HEK293 (cell line): ENCODE measurements around the gene PRPF6.

ENCODE experiments used
- CTCF ChIA-PET: fragments of 350-600 bp; formaldehyde crosslinking; extraction: SDS; loops from one replicate; lab custom pipeline; 2021; ENCODE audit warnings: antibody characterized with exemption; lab: Yijun Ruan, JAX
- POLR2A ChIA-PET: fragments of 300-600 bp; formaldehyde crosslinking; extraction: SDS; loops from one replicate; lab custom pipeline; 2020; ENCODE audit warnings: antibody characterized with exemption, inconsistent platforms; lab: Yijun Ruan, JAX
- H3K27ac ChIP-seq: fragments of 200-500 bp; sonication (Bioruptor generic); 2 replicates; pipeline ENCODE4 v1.5.1; 2014; ENCODE audit warnings: low read depth, low read length, control low read depth, inconsistent platforms; ENCODE audit errors: extremely low read depth
- H3K36me3 ChIP-seq, 2 experiments: fragments of 200-500 bp in 1 of 2; sonication (Bioruptor generic) in 1 of 2; 1 replicate in 1 of 2; 2 replicates in 1 of 2; pipeline ENCODE4 v1.5.1; 2014 to 2017; ENCODE audit warnings: inconsistent platforms in 2 of 2, low read length in 2 of 2; ENCODE audit not compliant: control insufficient read depth in 2 of 2, insufficient read depth in 1 of 2
- H3K4me1 ChIP-seq: fragments of 200-500 bp; sonication (Bioruptor generic); 2 replicates; pipeline ENCODE4 v1.5.1; 2014; ENCODE audit warnings: mild to moderate bottlenecking, low read length, inconsistent platforms; ENCODE audit not compliant: control insufficient read depth, insufficient read depth
- H3K4me3 ChIP-seq: 2 replicates; pipeline ENCODE4 v1.5.1; 2011; ENCODE audit warnings: low read depth, mild to moderate bottlenecking, control low read depth, low read length, moderate library complexity
- H3K9me3 ChIP-seq: fragments of 200-500 bp; sonication (Bioruptor generic); 2 replicates; pipeline ENCODE4 v1.5.1; 2014; ENCODE audit warnings: low read depth, low read length, inconsistent platforms; ENCODE audit not compliant: control insufficient read depth, insufficient read depth
- FEZF1 ChIP-seq: fragments of 450-650 bp; formaldehyde crosslinking; IDR thresholded peaks from 2 replicates; pipeline ENCODE4 v1.5.1; 2016; ENCODE audit warnings: missing biosample characterization, missing genetic modification characterization
- KLF1 ChIP-seq: fragments of 450-650 bp; formaldehyde crosslinking; IDR thresholded peaks from 2 replicates; pipeline ENCODE4 v1.5.1; 2016; ENCODE audit warnings: missing biosample characterization, missing genetic modification characterization
- PRDM10 ChIP-seq: fragments of 450-650 bp; formaldehyde crosslinking; IDR thresholded peaks from 2 replicates; pipeline ENCODE4 v1.5.1; 2016; ENCODE audit warnings: missing biosample characterization, missing genetic modification characterization
- PRDM2 ChIP-seq: fragments of 450-650 bp; formaldehyde crosslinking; IDR thresholded peaks from 2 replicates; pipeline ENCODE4 v1.5.1; 2016; ENCODE audit warnings: missing biosample characterization, missing genetic modification characterization, borderline replicate concordance
- SP3 ChIP-seq: fragments of 450-650 bp; formaldehyde crosslinking; IDR thresholded peaks from 2 replicates; pipeline ENCODE4 v1.5.1; 2016; ENCODE audit warnings: missing biosample characterization, missing genetic modification characterization
- TCF7L2 ChIP-seq: IDR thresholded peaks from 2 replicates; pipeline ENCODE4 v1.6.1; 2011; ENCODE audit warnings: low read depth, mild to moderate bottlenecking, inconsistent platforms, low read length, moderate library complexity, borderline replicate concordance
- ZBTB49 ChIP-seq: fragments of 450-650 bp; formaldehyde crosslinking; IDR thresholded peaks from 2 replicates; pipeline ENCODE4 v1.5.1; 2016; ENCODE audit warnings: missing biosample characterization, missing genetic modification characterization, low read depth
- ZBTB8A ChIP-seq: fragments of 450-650 bp; formaldehyde crosslinking; IDR thresholded peaks from 2 replicates; pipeline ENCODE4 v1.5.1; 2016; ENCODE audit warnings: missing biosample characterization, missing genetic modification characterization
- ZNF146 ChIP-seq: fragments of 450-650 bp; formaldehyde crosslinking; IDR thresholded peaks from 2 replicates; pipeline ENCODE4 v1.5.1; 2016; ENCODE audit warnings: missing biosample characterization, missing genetic modification characterization
- ZNF169 ChIP-seq: fragments of 450-650 bp; formaldehyde crosslinking; IDR thresholded peaks from 2 replicates; pipeline ENCODE4 v1.5.1; 2016; ENCODE audit warnings: missing biosample characterization, missing genetic modification characterization
- ZNF266 ChIP-seq: fragments of 450-650 bp; formaldehyde crosslinking; IDR thresholded peaks from 2 replicates; pipeline ENCODE4 v1.5.1; 2016; ENCODE audit warnings: missing biosample characterization, missing genetic modification characterization, low read depth
- ZNF501 ChIP-seq: fragments of 450-650 bp; formaldehyde crosslinking; IDR thresholded peaks from 2 replicates; pipeline ENCODE4 v1.5.1; 2016; ENCODE audit warnings: missing biosample characterization, missing genetic modification characterization
- ZNF513 ChIP-seq: fragments of 450-650 bp; IDR thresholded peaks from 2 replicates; pipeline ENCODE4 v1.5.1; 2018; ENCODE audit warnings: missing biosample characterization, missing genetic modification characterization
- ZNF558 ChIP-seq: fragments of 450-650 bp; formaldehyde crosslinking; IDR thresholded peaks from 2 replicates; pipeline ENCODE4 v1.5.1; 2016; ENCODE audit warnings: missing biosample characterization, missing genetic modification characterization
- ZNF629 ChIP-seq: fragments of 450-650 bp; formaldehyde crosslinking; IDR thresholded peaks from 2 replicates; pipeline ENCODE4 v1.5.1; 2017; ENCODE audit warnings: missing biosample characterization, missing genetic modification characterization
- ZSCAN16 ChIP-seq: fragments of 450-650 bp; formaldehyde crosslinking; IDR thresholded peaks from 2 replicates; pipeline ENCODE4 v1.5.1; 2016; ENCODE audit warnings: missing biosample characterization, missing genetic modification characterization
- TF ChIP-seq, protein P1 (sequence below): fragments of 450-650 bp; formaldehyde crosslinking; IDR thresholded peaks from 2 replicates; pipeline ENCODE4 v1.5.1; 2016; ENCODE audit warnings: missing biosample characterization, missing genetic modification characterization
- TF ChIP-seq, protein P2 (sequence below): fragments of 450-650 bp; formaldehyde crosslinking; IDR thresholded peaks from 2 replicates; pipeline ENCODE4 v1.5.1; 2016; ENCODE audit warnings: missing biosample characterization, missing genetic modification characterization, low read depth
- TF ChIP-seq, protein P3 (sequence below): fragments of 450-650 bp; formaldehyde crosslinking; IDR thresholded peaks from 2 replicates; pipeline ENCODE4 v1.5.1; 2016; ENCODE audit warnings: missing biosample characterization, missing genetic modification characterization

Gene PRPF6

GRCh38 chr20:64065974-64066343 is 85.0 kb downstream of the PRPF6 start:
- Histone ChIP-seq H3K9me3 (no peaks in the 10 kb centered on the region), H3K4me3 (no peak overlapping the region), H3K4me1 (no peaks in the 10 kb centered on the region), H3K27ac (no peak overlapping the region), H3K36me3 (peaks cover 0 to 3% of the 10 kb centered on the region in 2 experiments; a peak in 1 of 3 replicates)
- CTCF ChIA-PET, result interaction anchor here (1.0 kb wide), 1 partner anchor 27 kb away, joined by 3 read pairs; no protein-coding TSS in a partner anchor
- POLR2A ChIA-PET, result interaction anchor here (0.9 kb wide), 2 partner anchors 9 to 528 kb away, joined by 3 to 4 read pairs; no protein-coding TSS in a partner anchor
- TF ChIP-seq ZNF558 (tag by site-specific recombination) (no peak), PRDM2 (no peak), ZSCAN16 (tag by site-specific recombination) (no peak), ZNF501 (no peak), PRDM10 (tag by site-specific recombination) (0 out of 2 replicates have a peak, but pooled peaks have one; percentile 8), KLF1 (tag by site-specific recombination) (peak; percentile 65), ZNF629 (0 out of 2 replicates have a peak, but pooled peaks have one; percentile 24), ZNF513 (tag by site-specific recombination) (no peak), ZBTB8A (tag by site-specific recombination) (no peak), FEZF1 (tag by site-specific recombination) (no peak), ZNF266 (tag by site-specific recombination) (no peak), SP3 (tag by site-specific recombination) (peak; percentile 28; the same call in 1 of the 2 replicates), ZNF169 (tag by site-specific recombination) (no peak), ZNF146 (tag by site-specific recombination) (no peak), TCF7L2 (no peak), ZBTB49 (tag by site-specific recombination) (no peak)
- TF ChIP-seq, protein P1, sequence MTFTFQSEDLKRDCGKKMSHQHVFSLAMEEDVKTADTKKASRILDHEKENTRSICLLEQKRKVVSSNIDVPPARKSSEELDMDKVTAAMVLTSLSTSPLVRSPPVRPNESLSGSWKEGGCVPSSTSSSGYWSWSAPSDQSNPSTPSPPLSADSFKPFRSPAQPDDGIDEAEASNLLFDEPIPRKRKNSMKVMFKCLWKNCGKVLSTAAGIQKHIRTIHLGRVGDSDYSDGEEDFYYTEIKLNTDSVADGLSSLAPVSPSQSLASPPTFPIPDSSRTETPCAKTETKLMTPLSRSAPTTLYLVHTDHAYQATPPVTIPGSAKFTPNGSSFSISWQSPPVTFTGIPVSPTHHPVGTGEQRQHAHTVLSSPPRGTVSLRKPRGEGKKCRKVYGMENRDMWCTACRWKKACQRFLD, result no peak
- TF ChIP-seq, protein P2, sequence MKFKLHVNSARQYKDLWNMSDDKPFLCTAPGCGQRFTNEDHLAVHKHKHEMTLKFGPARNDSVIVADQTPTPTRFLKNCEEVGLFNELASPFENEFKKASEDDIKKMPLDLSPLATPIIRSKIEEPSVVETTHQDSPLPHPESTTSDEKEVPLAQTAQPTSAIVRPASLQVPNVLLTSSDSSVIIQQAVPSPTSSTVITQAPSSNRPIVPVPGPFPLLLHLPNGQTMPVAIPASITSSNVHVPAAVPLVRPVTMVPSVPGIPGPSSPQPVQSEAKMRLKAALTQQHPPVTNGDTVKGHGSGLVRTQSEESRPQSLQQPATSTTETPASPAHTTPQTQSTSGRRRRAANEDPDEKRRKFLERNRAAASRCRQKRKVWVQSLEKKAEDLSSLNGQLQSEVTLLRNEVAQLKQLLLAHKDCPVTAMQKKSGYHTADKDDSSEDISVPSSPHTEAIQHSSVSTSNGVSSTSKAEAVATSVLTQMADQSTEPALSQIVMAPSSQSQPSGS (tag by site-specific recombination), result peak; percentile 37; the same call in 1 of the 2 replicates
- TF ChIP-seq, protein P3, sequence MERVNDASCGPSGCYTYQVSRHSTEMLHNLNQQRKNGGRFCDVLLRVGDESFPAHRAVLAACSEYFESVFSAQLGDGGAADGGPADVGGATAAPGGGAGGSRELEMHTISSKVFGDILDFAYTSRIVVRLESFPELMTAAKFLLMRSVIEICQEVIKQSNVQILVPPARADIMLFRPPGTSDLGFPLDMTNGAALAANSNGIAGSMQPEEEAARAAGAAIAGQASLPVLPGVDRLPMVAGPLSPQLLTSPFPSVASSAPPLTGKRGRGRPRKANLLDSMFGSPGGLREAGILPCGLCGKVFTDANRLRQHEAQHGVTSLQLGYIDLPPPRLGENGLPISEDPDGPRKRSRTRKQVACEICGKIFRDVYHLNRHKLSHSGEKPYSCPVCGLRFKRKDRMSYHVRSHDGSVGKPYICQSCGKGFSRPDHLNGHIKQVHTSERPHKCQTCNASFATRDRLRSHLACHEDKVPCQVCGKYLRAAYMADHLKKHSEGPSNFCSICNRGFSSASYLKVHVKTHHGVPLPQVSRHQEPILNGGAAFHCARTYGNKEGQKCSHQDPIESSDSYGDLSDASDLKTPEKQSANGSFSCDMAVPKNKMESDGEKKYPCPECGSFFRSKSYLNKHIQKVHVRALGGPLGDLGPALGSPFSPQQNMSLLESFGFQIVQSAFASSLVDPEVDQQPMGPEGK, result no peak
